Osteocyte (in vitro differentiated cells): ENCODE measurements around the gene COMMD4. TPM values are rescaled to one million over a fixed set of nuclear protein-coding genes. Genes with fewer than 3 reads are reported as not detected.
"Not testable (repeated sequence)": the region's sequence is repeated elsewhere in the genome, so short reads cannot be mapped to it uniquely, and the experiment has no call there.

Experiments used
- DNase-seq: peaks from one replicate; pipeline ENCODE4 v3.0.0; 2021; ENCODE audit warnings: mixed read lengths; ENCODE audit not compliant: unreplicated experiment; ENCODE audit errors: extremely low spot score
- H3K27ac Mint-ChIP-seq: one replicate; pipeline ENCODE4 v1.8.0; 2021; ENCODE audit warnings: mild to moderate bottlenecking, mixed read lengths; ENCODE audit not compliant: unreplicated experiment
- H3K27me3 Mint-ChIP-seq: one replicate; pipeline ENCODE4 v1.8.0; 2021; ENCODE audit warnings: mixed read lengths; ENCODE audit not compliant: unreplicated experiment
- H3K36me3 Mint-ChIP-seq: one replicate; pipeline ENCODE4 v1.8.0; 2021; ENCODE audit warnings: mixed read lengths; ENCODE audit not compliant: unreplicated experiment
- H3K4me1 Mint-ChIP-seq: one replicate; pipeline ENCODE4 v1.8.0; 2021; ENCODE audit warnings: mixed read lengths; ENCODE audit not compliant: unreplicated experiment
- H3K4me3 Mint-ChIP-seq: one replicate; pipeline ENCODE4 v1.8.0; 2021; ENCODE audit warnings: mild to moderate bottlenecking, moderate library complexity, mixed read lengths; ENCODE audit not compliant: unreplicated experiment
- H3K9me3 Mint-ChIP-seq: one replicate; pipeline ENCODE4 v1.8.0; 2021; ENCODE audit warnings: mixed read lengths; ENCODE audit not compliant: unreplicated experiment
- CTCF ChIP-seq: fragments of 200-600 bp; sonication (generic); IDR thresholded peaks from 2 replicates; pipeline ENCODE4 v1.5.0; 2021; ENCODE audit warnings: antibody characterized with exemption, mild to moderate bottlenecking, moderate library complexity
- total RNA-seq: library from RNA; stranded (reverse); gene quantifications from 2 replicates; pipeline ENCODE4 v1.2.1, GENCODE V29; 2021

The COMMD4 gene
- total RNA-seq, 1 donor from 2014 or later: 99.0 TPM

- TF ChIP-seq CTCF: no peak
- no peak for DNase-seq
- Mint-ChIP-seq H3K9me3 (no peaks in the 10 kb centered on the region), H3K27me3 (peaks cover 16% of the 10 kb centered on the region), H3K27ac (no peak overlapping the region), H3K36me3 (no peaks in the 10 kb centered on the region), H3K4me1 (no peaks in the 10 kb centered on the region), H3K4me3 (no peak overlapping the region)
Measured at GRCh38 chr15:75327491-75327890, 8.4 kb upstream of the COMMD4 start.

- DNase-seq: no peak
- Mint-ChIP-seq H3K4me3 (no peak overlapping the region), H3K27me3 (peaks cover 8% of the 10 kb centered on the region), H3K9me3 (no peaks in the 10 kb centered on the region), H3K27ac (no peak overlapping the region), H3K4me1 (no peaks in the 10 kb centered on the region), H3K36me3 (no peaks in the 10 kb centered on the region)
- no peak for TF ChIP-seq CTCF
Measured at GRCh38 chr15:75328493-75329314, 7.2 kb upstream of the COMMD4 start.

- Mint-ChIP-seq H3K4me3 (no peak overlapping the region), H3K9me3 (no peaks in the 10 kb centered on the region), H3K36me3 (no peaks in the 10 kb centered on the region), H3K4me1 (no peaks in the 10 kb centered on the region), H3K27ac (no peak overlapping the region), H3K27me3 (peaks cover 3% of the 10 kb centered on the region)
- TF ChIP-seq CTCF: no peak
- no peak for DNase-seq
Measured at GRCh38 chr15:75329571-75329970, 6.3 kb upstream of the COMMD4 start.

- H3K9me3 Mint-ChIP-seq: not testable (repeated sequence)
Measured at GRCh38 chr15:75332093-75332492, 3.8 kb upstream of the COMMD4 start.

GRCh38 chr15:75333654-75334419 lies 2.0 kb upstream of the COMMD4 start:
- H3K9me3 Mint-ChIP-seq, H3K27me3 Mint-ChIP-seq, DNase-seq, H3K4me3 Mint-ChIP-seq, H3K27ac Mint-ChIP-seq, H3K36me3 Mint-ChIP-seq: not testable (repeated sequence)
- H3K4me1 Mint-ChIP-seq: peaks cover 17% of the 10 kb centered on the region

More at GRCh38 chr15:75332093-75332492, 3.8 kb upstream of the COMMD4 start:
- DNase-seq, H3K27me3 Mint-ChIP-seq, H3K4me3 Mint-ChIP-seq, H3K36me3 Mint-ChIP-seq, H3K27ac Mint-ChIP-seq: not testable (repeated sequence)
- H3K4me1 Mint-ChIP-seq: peaks cover 17% of the 10 kb centered on the region

GRCh38 chr15:75335313-75335704 lies 554 bp upstream of the COMMD4 start:
- Mint-ChIP-seq H3K27me3 (no peaks in the 10 kb centered on the region), H3K4me3 (peak overlapping the region; percentile 96), H3K4me1 (peaks cover 17% of the 10 kb centered on the region), H3K36me3 (peaks cover 4% of the 10 kb centered on the region), H3K9me3 (no peaks in the 10 kb centered on the region), H3K27ac (peak overlapping the region; percentile 95)
- DNase-seq: no peak
- TF ChIP-seq CTCF: no peak
